WTC11 (cell line): Measurements from ENCODE around the gene BTNL9.

Experiments used
- CREB1 ChIP-seq: sonication (generic); formaldehyde crosslinking; IDR thresholded peaks from 2 replicates; pipeline ENCODE4 v1.8.0; 2023; ENCODE audit warnings: mild to moderate bottlenecking, missing genetic modification reagents
- CTCF ChIP-seq: fragments of 200-600 bp; IDR thresholded peaks from 2 replicates; pipeline ENCODE4 v1.8.0; 2022; ENCODE audit warnings: antibody characterized with exemption
- ESRRA ChIP-seq: sonication (generic); formaldehyde crosslinking; IDR thresholded peaks from 2 replicates; pipeline ENCODE4 v1.8.1; 2022; ENCODE audit warnings: mild to moderate bottlenecking, missing genetic modification reagents, borderline replicate concordance
- ETV6 ChIP-seq: sonication (generic); formaldehyde crosslinking; IDR thresholded peaks from 2 replicates; pipeline ENCODE4 v1.8.1; 2022; ENCODE audit warnings: mild to moderate bottlenecking, missing genetic modification reagents
- HMGA2 ChIP-seq: fragments of 250-450 bp; sonication (Bioruptor Pico); IDR thresholded peaks from 2 replicates; pipeline ENCODE4 v1.4.0; 2021; ENCODE audit warnings: mild to moderate bottlenecking, moderate library complexity
- JUN ChIP-seq: sonication (generic); formaldehyde crosslinking; IDR thresholded peaks from 2 replicates; pipeline ENCODE4 v1.8.0; 2023; ENCODE audit warnings: mild to moderate bottlenecking, missing genetic modification reagents
- MAX ChIP-seq: sonication (generic); formaldehyde crosslinking; IDR thresholded peaks from 2 replicates; pipeline ENCODE4 v1.8.0; 2022; ENCODE audit warnings: mild to moderate bottlenecking, missing genetic modification reagents

- TF ChIP-seq CTCF (no peak), JUN (CRISPR knock-in tag) (no peak), ESRRA (CRISPR knock-in tag) (no peak), ETV6 (CRISPR knock-in tag) (no peak; the same call in 1 of the 2 replicates), MAX (peak; percentile 69), CREB1 (CRISPR knock-in tag) (no peak), HMGA2 (no peak)
These were observed 19.5 kb downstream of the BTNL9 start for GRCh38 chr5:181059297-181060230.
